DMS114 treated with DMSO at 0.1 percent for 48 hours (cell line): ENCODE results near the gene FUT3.
"Not testable (repeated sequence)": the region's sequence is repeated elsewhere in the genome, so short reads cannot be mapped to it uniquely, and the experiment has no call there.

Source experiments
- DNase-seq: peaks from one replicate; lab custom pipeline; 2025; ENCODE audit not compliant: unreplicated experiment; lab: John Stamatoyannopoulos, UW

FUT3 gene

DNA sequence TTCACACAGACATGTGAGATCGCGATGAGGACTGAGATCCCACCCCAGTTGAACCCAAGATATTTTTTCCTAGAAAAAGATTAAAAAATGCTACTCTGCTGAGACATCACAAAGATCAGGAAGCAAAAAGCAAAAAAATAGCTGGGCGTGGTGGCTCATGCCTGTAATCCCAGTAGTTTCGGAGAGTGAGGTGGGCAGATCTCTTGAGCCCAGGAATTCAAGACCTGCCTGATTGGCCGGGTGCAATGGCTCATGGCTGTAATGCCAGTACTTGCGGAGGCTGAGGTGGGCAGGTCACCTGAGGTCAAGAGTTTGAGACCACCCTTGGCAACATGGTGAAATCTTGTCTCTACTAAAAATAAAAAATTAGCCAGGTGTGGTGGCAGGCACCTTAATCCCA lies 1.1 kb downstream of the FUT3 start:
- no peak for DNase-seq

DNA sequence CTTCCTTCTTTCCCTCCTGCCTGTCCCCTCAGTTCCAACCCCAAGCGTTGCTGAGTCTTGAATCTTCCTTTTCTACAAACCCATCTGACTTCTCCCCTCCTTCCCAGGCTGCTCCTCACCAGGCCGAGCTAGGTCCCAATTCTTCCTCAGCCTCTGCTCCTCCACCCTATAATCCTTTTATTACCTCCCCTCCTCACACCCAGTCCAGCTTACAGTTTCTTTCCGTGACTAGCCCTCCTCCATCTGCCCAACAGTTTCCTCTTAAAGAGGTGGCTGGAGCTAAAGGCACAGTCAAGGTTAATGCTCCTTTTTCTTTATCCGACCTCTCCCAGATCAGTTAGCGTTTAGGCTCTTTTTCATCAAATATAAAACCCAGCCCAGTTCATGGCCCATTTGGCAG lies 2.6 kb downstream of the FUT3 start:
- DNase-seq = not testable (repeated sequence)

DNA sequence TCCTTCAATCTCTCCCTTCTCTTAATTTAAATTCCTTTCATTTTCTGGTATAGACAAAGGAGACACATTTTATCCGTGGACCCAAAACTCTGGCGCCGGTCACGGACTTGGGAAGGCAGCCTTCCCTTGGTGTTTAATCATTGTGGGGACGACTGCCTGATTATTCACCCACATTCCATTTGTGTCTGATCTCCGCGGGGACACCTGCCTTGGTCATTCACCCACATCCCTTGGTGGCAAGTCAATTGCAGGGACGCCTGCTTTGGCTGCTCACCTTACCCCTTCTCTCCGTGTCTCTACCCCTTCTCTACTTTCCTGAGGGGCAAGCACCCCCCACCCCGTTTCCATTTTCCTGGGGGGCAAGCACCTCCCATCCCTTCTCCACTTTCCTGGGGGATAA lies 3.4 kb downstream of the FUT3 start:
- not testable (repeated sequence) for DNase-seq

GRCh38 chr19:5844456-5845433 lies 6.5 kb downstream of the FUT3 start:
- no peak for DNase-seq

- DNase-seq = no peak
Measured at GRCh38 chr19:5843295-5843927, 7.8 kb downstream of the FUT3 start.

DNA sequence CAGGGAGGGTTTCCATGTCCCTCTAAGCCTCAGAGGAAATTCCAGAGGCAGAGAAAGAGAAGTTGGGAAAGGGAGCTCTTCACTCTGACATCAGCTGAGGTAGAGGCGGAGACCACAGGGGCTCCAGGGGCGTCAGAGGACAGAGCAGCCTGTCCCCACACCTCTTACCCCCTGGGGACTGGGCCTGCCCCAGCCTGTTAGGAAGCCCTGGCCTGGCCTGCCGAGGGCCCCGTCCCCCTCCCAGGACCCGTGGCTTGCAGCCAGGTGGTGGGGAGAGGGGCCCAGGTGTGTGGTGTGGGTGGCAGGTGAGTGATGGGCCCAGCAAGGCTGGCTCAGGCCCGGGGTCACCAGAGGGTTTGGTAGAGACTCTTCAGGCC lies 9.5 kb downstream of the FUT3 start:
- DNase-seq = not testable (repeated sequence)

- DNase-seq = no peak
Measured at GRCh38 chr19:5839065-5840017, 11.9 kb downstream of the FUT3 start, which contains the start of gene FUT6. Gene FUT6 (minus strand): TSS chr19:5839702. CDS start chr19:5832567, 7,135 bp downstream.

DNA sequence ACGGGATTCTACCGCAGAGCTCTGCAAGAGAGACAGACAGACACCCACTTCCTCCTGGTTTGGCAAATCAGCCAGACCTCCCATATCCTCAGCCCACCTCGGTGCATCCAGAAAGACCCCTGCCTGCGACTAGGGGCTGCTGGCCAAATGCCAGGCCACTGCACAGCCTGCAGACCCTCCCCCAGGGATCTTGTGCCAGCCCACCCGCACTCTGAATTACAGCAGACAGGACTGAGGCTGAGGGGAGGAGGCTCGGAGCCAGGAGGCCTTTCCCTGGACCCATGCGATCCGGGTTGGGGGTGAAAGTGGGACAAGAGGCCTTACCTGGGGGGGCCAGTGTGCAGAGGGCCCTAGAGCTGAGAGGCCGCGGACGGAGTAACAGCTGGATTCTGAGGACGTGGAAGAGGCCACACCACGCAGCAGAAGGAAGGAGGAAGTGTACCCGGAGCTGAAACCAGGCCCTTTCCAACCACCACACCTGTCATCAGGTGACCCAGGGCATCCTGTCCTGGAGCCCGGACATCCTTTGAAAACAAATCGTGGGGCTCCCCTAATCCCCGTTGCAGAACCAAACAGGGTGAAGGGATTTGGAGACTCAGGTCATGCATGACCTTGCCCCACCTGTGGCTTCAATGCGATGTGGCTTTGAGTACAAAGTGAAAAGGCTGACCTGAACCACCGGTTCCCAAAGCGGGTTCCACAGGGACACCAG lies 12.7 kb downstream of the FUT3 start:
- DNase-seq = no peak

DNA sequence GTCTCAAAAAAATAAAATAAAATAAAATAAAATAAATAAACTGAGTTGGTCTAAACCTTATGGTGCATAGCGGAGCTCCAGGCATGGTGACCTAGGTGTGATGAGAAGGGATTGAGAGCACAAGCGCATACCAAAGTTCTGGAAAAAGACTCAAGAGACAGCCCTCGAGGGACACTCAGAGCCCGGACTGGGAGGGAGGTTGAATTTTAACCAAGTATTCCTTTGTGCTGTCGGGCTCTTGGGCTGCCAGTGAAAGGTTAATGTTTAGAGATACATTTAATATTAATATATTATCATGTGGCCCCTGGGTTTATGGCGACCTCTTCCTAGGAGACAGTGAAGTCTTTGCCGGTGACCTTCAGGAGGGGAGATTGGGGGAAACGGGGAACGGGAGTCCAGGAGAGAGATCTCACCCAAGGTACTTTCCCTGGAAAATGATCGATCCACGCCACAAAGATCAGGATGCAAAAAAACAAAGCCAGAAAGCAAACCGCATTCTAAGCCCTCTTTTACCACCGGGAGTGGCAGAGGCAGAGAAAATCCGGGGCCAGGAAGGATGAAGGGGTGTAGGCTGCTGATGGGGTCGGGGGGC lies 13.4 kb downstream of the FUT3 start:
- DNase-seq = no peak

DNA sequence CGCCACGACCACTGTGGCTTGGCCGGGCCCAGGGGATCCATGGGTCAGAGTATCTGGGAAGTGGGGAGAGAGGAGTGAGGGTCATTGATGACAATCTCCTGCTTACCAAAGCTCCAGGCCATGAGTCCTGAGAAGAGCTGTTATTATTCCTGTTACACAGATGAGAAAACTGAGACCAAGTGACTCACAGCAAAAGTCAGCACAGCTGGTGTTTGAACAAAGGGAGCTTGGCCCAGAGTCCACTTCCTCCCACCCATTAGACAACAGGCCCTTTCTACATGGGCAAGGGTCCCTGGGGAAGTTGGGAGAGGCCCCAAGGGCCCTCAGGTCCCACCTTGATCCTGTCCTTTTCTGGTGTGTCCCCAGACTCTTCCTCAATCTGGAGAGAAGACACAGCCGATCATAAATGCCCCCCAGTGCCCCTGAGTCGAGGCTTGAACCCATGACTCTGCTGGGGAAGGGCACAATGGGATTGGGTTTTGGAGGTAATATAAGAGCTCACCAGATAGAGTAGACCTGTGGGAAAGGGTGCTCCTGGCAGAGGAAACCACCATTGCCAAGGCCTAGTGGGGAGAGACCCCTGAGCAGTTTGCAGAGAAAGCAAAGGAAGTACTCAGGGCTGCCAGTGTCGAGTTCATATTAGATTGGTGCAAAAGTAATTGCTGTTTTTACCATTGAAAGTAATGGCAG lies 18.6 kb downstream of the FUT3 start:
- DNase-seq = no peak

- DNase-seq = no peak
Measured at GRCh38 chr19:5832061-5832460, 19.2 kb downstream of the FUT3 start.

GRCh38 chr19:5831159-5831558 lies 20.1 kb downstream of the FUT3 start:
- DNase-seq = no peak

- no peak for DNase-seq
Measured at GRCh38 chr19:5829567-5830310, 21.5 kb downstream of the FUT3 start.

GRCh38 chr19:5828661-5829566 lies 22.3 kb downstream of the FUT3 start:
- no peak for DNase-seq

DNA sequence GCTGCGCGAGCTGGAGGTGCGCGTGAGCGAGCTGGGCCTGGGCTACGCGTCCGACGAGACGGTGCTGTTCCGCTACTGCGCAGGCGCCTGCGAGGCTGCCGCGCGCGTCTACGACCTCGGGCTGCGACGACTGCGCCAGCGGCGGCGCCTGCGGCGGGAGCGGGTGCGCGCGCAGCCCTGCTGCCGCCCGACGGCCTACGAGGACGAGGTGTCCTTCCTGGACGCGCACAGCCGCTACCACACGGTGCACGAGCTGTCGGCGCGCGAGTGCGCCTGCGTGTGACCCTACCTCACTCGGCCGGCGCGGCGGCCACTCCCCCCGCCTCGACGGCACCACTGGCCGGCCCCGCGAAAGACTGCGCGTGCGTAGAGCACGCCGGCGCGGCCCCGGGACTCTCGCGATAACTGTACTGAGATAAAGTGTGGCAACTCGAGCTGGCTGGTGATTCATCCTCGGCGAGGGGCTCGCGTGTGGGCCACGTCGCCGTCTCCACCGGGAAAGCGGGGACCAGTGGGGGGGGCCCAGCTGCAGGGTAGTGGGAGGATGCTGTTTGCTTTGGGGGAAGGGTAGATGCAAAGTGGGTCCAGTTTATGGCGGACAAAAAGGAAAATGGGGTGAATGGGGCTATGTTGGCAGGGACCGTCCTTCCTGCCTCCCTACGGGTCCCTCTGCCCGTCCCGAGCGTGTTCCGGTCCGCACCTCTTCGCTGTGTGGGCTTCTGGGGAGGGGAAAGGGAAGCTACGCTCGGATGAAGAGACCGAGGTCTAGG lies 23.2 kb downstream of the FUT3 start:
- DNase-seq = peak; percentile 66

- DNase-seq = no peak
Measured at GRCh38 chr19:5827342-5827890, 23.8 kb downstream of the FUT3 start.
